Esophagus muscularis mucosa (tissue), 4 donors: ENCODE measurements around the gene ANK3. TPM values are rescaled to one million over a fixed set of nuclear protein-coding genes. Genes with fewer than 3 reads are reported as not detected.

Source experiments
- DNase-seq: peaks from one replicate; pipeline ENCODE4 v3.0.0-alpha.2; 2017; ENCODE audit errors: extremely low spot score
- H3K27ac ChIP-seq, 4 donors: fragments of 200-600 bp; sonication (generic); replicated peaks in 1 of 4; 1 replicate in 3 of 4; 2 replicates in 1 of 4; pipeline ENCODE4 v1.5.1; 2016 to 2019; ENCODE audit warnings: mild to moderate bottlenecking in 1 of 4
- H3K27me3 ChIP-seq, 4 donors: fragments of 200-600 bp; sonication (generic); one replicate each; pipeline versions ENCODE4 v1.5.1 to v1.6.0; 2016 to 2019
- H3K36me3 ChIP-seq, 4 donors: fragments of 200-600 bp; sonication (generic); one replicate each; pipeline ENCODE4 v1.5.1; 2016 to 2019
- H3K4me1 ChIP-seq, 4 donors: fragments of 200-600 bp; sonication (generic); one replicate each; pipeline ENCODE4 v1.5.1; 2016 to 2019
- H3K4me3 ChIP-seq, 4 donors: fragments of 200-600 bp; sonication (generic); 1 replicate in 2 of 4; 2 replicates in 2 of 4; pipeline ENCODE4 v1.5.1; 2016 to 2019; ENCODE audit warnings: mild to moderate bottlenecking in 4 of 4, moderate library complexity in 1 of 4
- H3K9me3 ChIP-seq, 4 donors: fragments of 200-600 bp; sonication (generic); 1 replicate in 3 of 4; 2 replicates in 1 of 4; pipeline ENCODE4 v1.5.1; 2016 to 2019
- CTCF ChIP-seq, 3 experiments: fragments of 200-600 bp in 2 of 3; fragments of 450-650 bp in 1 of 3; sonication (generic) in 2 of 3; IDR thresholded peaks; one replicate each; pipeline ENCODE4 v1.5.1; 2017 to 2019; ENCODE audit warnings: antibody characterized with exemption in 3 of 3, mild to moderate bottlenecking in 2 of 3, moderate library complexity in 1 of 3
- EP300 ChIP-seq: sonication (generic); formaldehyde crosslinking; IDR thresholded peaks from one replicate; pipeline ENCODE4 v1.6.1; 2017; ENCODE audit warnings: antibody characterized with exemption
- POLR2A ChIP-seq: fragments of 450-650 bp; IDR thresholded peaks from one replicate; pipeline ENCODE4 v1.6.1; 2017; ENCODE audit warnings: antibody characterized with exemption, moderate library complexity, mild to moderate bottlenecking, low read depth
- POLR2AphosphoS5 ChIP-seq, 2 donors: sonication (generic); formaldehyde crosslinking; IDR thresholded peaks; one replicate each; pipeline ENCODE4 v1.6.1; 2017; ENCODE audit warnings: antibody characterized with exemption in 2 of 2
- WGBS: methylation state at CpG from one replicate; pipeline ENCODE4 v1.1.5; 2018; 5-methylcytosine and 5-hydroxymethylcytosine counted together
- intact Hi-C: fragments of 100-400 bp; cut with DNase I; formaldehyde crosslinking; loops from one replicate; pipeline ENCODE4 v1.15.1; 2023
- total RNA-seq, 4 donors: library from RNA; depleted of rRNA; stranded (reverse); fragments of >200 nt; gene quantifications; one replicate each; pipeline versions ENCODE4 v1.1.0 to v1.2.1, GENCODE V29; 2016

The ANK3 gene
- total RNA-seq, 4 donors from 2014 or later = 25.5 to 44.9 (median 26.6) TPM

DNA sequence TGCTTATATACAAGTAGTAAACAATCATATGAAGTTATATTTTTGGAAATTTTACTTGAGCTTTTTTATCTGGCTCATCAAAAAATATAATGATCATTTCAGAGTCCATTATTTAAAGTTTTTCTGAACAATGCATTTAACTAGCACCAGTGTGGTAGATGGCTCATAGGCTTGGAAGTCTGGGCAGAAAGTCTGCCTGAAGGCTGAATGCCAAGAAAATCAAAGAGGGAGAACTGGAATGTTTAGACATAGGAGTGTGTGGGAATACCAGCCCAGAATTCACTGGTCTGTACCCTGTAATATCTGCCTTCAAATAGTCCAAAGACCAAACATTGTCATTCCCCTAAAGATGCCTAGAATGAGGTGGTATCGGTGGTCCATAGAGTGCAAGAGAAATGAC, 40.3 kb upstream of the ANK3 start:
- Histone ChIP-seq H3K27me3 (no peaks in the 10 kb centered on the region), H3K36me3 (no peaks in the 10 kb centered on the region), H3K4me1 (peaks cover 21 to 78% (median 71%) of the 10 kb centered on the region in 4 donors), H3K27ac (peak overlapping the region in 3 of 4 donors; percentile 45 to 53 (median 45)), H3K9me3 (no peaks in the 10 kb centered on the region), H3K4me3 (no peak overlapping the region)
- DNase-seq = no peak
- WGBS = 54% methylated on average over 1 of the region's 1 CpG
- intact Hi-C loops = loop anchor here (5.0 to 10.0 kb wide), 2 partner anchors 195 to 803 kb away; no protein-coding TSS in a partner anchor
- TF ChIP-seq CTCF (IDR thresholded peaks at IDR 0.05) (no peak), POLR2AphosphoS5 (IDR thresholded peaks at IDR 0.05) (no peak), EP300 (no peak), POLR2A (no peak)

GRCh38 chr10:60429084-60429849, 39.6 kb upstream of the ANK3 start:
- WGBS = 39% methylated on average over 2 of the region's 2 CpGs
- Histone ChIP-seq H3K4me1 (peaks cover 21 to 84% (median 77%) of the 10 kb centered on the region in 4 donors), H3K27me3 (no peaks in the 10 kb centered on the region), H3K36me3 (no peaks in the 10 kb centered on the region), H3K9me3 (no peaks in the 10 kb centered on the region), H3K27ac (peak overlapping the region in 3 of 4 donors; percentile 45 to 53 (median 45)), H3K4me3 (no peak overlapping the region)
- no peak for DNase-seq
- intact Hi-C loops = no loop called here
- TF ChIP-seq POLR2A = no peak
- TF ChIP-seq POLR2AphosphoS5 (IDR thresholded peaks at IDR 0.05) = no peak
- no peak for TF ChIP-seq EP300
- no peak for TF ChIP-seq CTCF (IDR thresholded peaks at IDR 0.05)

DNA sequence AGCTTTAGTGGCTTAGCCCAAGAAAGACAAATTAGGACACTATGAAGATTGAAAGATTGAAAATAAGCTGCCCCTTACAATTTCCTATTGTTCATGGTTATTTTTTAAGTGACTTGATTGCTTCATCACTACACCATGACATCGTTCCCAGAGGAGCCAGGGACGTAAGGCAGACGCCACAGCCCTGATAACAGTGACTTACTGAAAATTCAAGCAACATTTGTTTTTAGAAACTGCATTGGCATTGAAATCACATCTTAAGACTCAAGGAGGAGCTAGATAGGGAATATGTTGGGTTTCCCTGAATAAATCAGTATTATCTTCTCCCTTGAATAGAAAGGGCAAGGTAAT, 38.7 kb upstream of the ANK3 start:
- Histone ChIP-seq H3K4me1 (peaks cover 16 to 75% (median 68%) of the 10 kb centered on the region in 4 donors), H3K27me3 (no peaks in the 10 kb centered on the region), H3K4me3 (no peak overlapping the region), H3K36me3 (no peaks in the 10 kb centered on the region), H3K27ac (peak overlapping the region; percentile 17 to 53 (median 45)), H3K9me3 (no peaks in the 10 kb centered on the region)
- no peak for DNase-seq
- WGBS = 62% methylated on average over 3 of the region's 3 CpGs
- intact Hi-C loops = no loop called here
- TF ChIP-seq POLR2AphosphoS5 (IDR thresholded peaks at IDR 0.05) = no peak
- no peak for TF ChIP-seq CTCF (IDR thresholded peaks at IDR 0.05)
- TF ChIP-seq EP300 = no peak
- TF ChIP-seq POLR2A = no peak

DNA sequence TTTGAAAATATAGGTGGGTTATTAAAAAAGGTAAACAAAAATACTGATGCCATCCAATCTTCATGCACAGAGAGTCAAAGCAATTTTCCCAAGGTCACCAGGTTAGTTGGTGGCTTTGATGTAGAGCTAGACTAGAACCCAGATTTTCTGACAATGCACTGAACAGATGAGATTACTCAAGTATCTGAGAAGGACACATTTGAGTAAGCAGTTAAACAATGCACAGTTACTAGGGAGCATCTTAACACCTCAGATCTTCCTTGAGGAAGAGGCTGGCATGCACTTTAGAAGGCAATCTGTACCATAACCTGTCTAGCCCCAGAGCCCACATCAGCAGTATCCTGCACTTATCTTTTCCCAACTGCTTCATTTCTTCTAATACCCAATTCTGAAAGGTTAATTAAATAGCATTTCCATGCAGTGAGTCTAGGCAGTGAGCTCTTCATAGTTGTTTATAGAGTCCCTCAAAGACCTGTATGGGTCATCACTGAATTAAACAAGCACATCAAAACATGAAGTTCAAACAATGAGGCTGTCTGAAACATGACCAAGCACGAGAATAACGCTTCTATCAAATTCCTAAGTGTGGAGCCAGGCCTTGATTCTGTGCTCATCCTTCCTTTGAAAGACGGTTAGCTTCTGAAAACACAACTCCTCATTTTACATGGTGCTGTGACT, 38.2 kb upstream of the ANK3 start:
- Histone ChIP-seq H3K36me3 (no peaks in the 10 kb centered on the region), H3K4me1 (peaks cover 16 to 71% (median 64%) of the 10 kb centered on the region in 4 donors), H3K27ac (peak overlapping the region; percentile 17 to 53 (median 45)), H3K27me3 (no peaks in the 10 kb centered on the region), H3K4me3 (no peak overlapping the region), H3K9me3 (no peaks in the 10 kb centered on the region)
- intact Hi-C loops = no loop called here
- DNase-seq = no peak
- TF ChIP-seq POLR2A (no peak), EP300 (no peak), POLR2AphosphoS5 (IDR thresholded peaks at IDR 0.05) (no peak), CTCF (IDR thresholded peaks at IDR 0.05) (no peak)
- WGBS = 61% methylated on average over 3 of the region's 3 CpGs
